GM12892 (cell line): Measurements from ENCODE around the gene TMEM59.

Experiments used
- POLR2A ChIP-seq: IDR thresholded peaks from 2 replicates; pipeline ENCODE4 v1.6.1; 2011; ENCODE audit warnings: low read depth, low read length, control low read depth
- POLR2AphosphoS5 ChIP-seq: IDR thresholded peaks from 2 replicates; pipeline ENCODE4 v1.6.1; 2011; ENCODE audit warnings: low read depth, low read length, control low read depth
- TAF1 ChIP-seq: IDR thresholded peaks from 2 replicates; pipeline ENCODE4 v1.6.1; 2011; ENCODE audit warnings: low read depth, mild to moderate bottlenecking, control low read depth, low read length, borderline replicate concordance

GRCh38 chr1:54012008-54012325 lies 41.0 kb downstream of the TMEM59 start:
- TF ChIP-seq POLR2A (no peak), POLR2AphosphoS5 (no peak), TAF1 (no peak)
